ENCODE results near the gene SH3GL1.

The SH3GL1 gene

GRCh38 chr19:4320419-4320818 is 79.9 kb downstream of the SH3GL1 start:
- in situ Hi-C loops (cut with MboI; ENCODE audit: low sequenced_read_pairs) = no loop called here

DNA sequence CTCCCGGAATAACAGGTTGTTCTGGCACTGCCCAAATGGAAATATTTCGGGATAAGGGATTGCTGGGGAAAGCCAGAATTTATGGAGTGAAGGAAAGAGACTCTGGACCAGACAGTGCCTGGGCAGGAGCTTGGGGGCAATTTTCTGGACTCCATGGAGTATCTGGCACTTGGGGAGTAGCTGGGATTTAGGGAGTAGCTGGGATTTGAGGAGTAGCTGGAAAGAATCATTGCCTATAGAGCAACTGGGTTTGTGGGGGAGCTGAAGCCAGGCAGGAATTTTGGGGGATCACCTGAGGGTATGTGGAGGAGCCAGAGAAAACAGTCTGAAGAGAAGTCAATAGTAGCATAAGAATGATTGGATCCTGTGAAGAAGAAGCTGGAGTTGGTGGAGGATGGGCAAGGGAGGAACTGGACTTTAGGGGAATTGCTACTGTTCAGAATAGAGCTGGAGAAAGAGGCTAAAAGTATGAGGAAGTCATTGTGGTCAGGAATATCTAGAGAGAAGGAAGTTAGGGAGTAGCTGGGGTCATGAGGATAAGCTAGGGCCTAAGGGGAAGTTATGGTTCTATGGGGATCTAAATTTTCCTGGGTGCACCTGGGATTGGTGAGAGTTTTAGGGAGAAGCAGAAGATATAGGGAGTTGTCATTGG is 81.2 kb downstream of the SH3GL1 start:
- in situ Hi-C loops (cut with MboI; ENCODE audit: low sequenced_read_pairs) = no loop called here

DNA sequence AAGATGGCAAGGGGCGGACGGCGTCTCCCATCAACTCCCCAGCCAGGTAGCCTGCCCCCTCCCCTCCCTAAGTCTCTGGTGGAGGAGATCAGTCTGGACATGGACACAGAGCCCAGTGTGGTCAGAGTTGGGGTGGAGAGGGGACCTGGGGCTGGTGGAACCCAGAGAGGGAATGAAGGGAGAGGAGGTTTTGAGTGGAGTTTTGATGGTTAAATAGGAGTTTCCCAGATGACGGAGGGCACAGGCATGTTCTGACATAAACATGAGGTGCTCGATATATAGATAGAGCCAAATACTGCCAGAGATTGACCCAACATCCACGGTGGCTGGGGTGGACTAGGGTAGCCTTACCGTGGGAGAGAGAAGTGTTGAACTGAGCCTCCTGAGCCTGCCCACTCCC is 81.9 kb downstream of the SH3GL1 start:
- in situ Hi-C loops (cut with MboI; ENCODE audit: low sequenced_read_pairs) = no loop called here

DNA sequence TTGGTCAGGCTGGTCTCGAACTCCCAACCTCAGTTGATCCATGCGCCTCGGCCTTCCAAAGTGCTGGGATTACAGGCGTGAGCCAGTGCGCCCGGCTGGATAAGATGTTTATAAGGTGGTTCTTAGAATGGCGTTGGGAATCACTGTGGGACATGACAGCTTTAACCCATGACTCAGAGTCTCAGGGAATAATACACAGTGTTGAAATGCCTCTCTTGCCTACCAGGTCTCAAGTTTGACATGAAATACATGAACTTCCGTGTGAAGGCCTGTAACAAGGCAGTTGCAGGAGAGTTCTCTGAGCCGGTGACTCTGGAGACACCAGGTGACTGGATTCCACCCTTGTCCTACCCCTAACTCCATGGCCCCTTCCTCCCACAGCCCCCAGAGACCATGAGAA is 83.4 kb downstream of the SH3GL1 start:
- in situ Hi-C loops (cut with MboI; ENCODE audit: low sequenced_read_pairs) = no loop called here

DNA sequence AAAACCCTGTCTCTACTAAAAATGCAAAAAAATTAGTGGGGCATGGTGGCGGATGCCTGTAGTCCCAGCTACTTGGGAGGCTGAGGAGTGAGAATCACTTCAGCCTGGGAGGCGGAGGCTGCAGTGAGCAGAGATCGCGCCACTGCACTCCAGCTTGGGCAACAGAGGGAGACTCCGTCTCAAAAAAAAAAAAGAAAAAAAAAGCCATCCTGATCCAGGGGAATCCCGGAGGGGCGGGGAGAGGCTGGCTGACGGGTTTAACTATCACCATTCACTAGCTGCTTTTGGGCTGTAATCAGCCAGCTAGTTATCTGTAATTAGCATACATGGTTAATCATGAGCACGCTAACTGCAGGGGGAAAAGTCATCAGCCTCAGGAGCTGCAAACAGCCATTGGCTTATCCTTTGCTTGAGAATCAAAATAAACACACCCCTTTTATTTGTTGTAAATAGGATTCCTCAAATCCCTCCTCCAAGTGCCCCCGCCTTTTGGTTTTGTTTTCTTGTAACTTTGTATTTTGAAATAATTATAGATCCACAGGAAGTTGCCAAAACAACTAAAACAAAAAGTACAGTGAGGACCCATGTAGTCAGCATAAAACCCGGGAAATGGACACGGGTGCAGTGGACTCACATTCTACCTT is 86.4 kb downstream of the SH3GL1 start:
- in situ Hi-C loops (cut with MboI; ENCODE audit: low sequenced_read_pairs) = no loop called here

Measured in HL-60/S4 (cell line).